H1 (cell line): ENCODE measurements around the gene RBM44. TPM values are rescaled to one million over a fixed set of nuclear protein-coding genes. Genes with fewer than 3 reads are reported as not detected.

Experiments
- CTCF ChIA-PET: fragments of 300-600 bp; sonication (Branson Sonifier 250); formaldehyde crosslinking; loops from one replicate; lab custom pipeline; 2021; ENCODE audit not compliant: partially characterized antibody; lab: Charles Lee
- POLR2A ChIA-PET: fragments of 300-600 bp; sonication (Branson Sonifier 250); formaldehyde crosslinking; loops from one replicate; lab custom pipeline; 2021; ENCODE audit warnings: inconsistent platforms; ENCODE audit not compliant: partially characterized antibody; lab: Charles Lee
- DNase-seq, 2 experiments: peaks; one replicate each; pipeline versions ENCODE4 v3.0.0 to v3.0.0-alpha.2; 2010 to 2022; ENCODE audit warnings: low spot score in 2 of 2, low read depth in 1 of 2, mixed read lengths in 1 of 2
- FAIRE-seq: peaks from 2 replicates; lab custom pipeline; 2011; peaks lifted over from hg19 to GRCh38; lab: Jason Lieb, UNC
- H2AFZ ChIP-seq: 2 replicates; pipeline ENCODE4 v1.8.1; 2012; ENCODE audit warnings: low read length, inconsistent platforms
- H2AK5ac ChIP-seq: 2 replicates; pipeline ENCODE4 v1.6.1; 2013; ENCODE audit warnings: low read depth, low read length
- H2BK120ac ChIP-seq: replicated peaks from 2 replicates; pipeline ENCODE3; 2013; ENCODE audit warnings: low read depth, low read length, inconsistent platforms
- H2BK12ac ChIP-seq: 2 replicates; pipeline ENCODE4 v1.6.1; 2013; ENCODE audit warnings: low read depth, low read length
- H2BK15ac ChIP-seq: 2 replicates; pipeline ENCODE4 v1.6.1; 2013; ENCODE audit warnings: low read length
- H2BK20ac ChIP-seq: 2 replicates; pipeline ENCODE4 v1.6.1; 2013; ENCODE audit warnings: low read length
- H2BK5ac ChIP-seq: 2 replicates; pipeline ENCODE4 v1.6.1; 2013; ENCODE audit warnings: low read depth, low read length
- H3K14ac ChIP-seq: 2 replicates; pipeline ENCODE4 v1.6.1; 2013; ENCODE audit warnings: inconsistent platforms; ENCODE audit not compliant: insufficient read length
- H3K18ac ChIP-seq: 2 replicates; pipeline ENCODE4 v1.6.1; 2013; ENCODE audit warnings: low read length; ENCODE audit errors: extremely low read depth
- H3K23ac ChIP-seq: 2 replicates; pipeline ENCODE4 v1.6.1; 2013; ENCODE audit warnings: inconsistent platforms; ENCODE audit not compliant: insufficient read length
- H3K23me2 ChIP-seq: 2 replicates; pipeline ENCODE4 v1.6.1; 2013; ENCODE audit warnings: low read depth, low read length
- H3K27ac ChIP-seq: 2 replicates; pipeline ENCODE4 v1.6.1; 2011; ENCODE audit warnings: low read depth, low read length, inconsistent platforms
- H3K27me3 ChIP-seq, 4 experiments: replicated peaks in 1 of 4; 1 replicate in 1 of 4; 2 replicates in 3 of 4; pipeline versions ENCODE4 v1.6.1 to v1.8.1; 2011 to 2013; ENCODE audit warnings: low read length in 3 of 4, mild to moderate bottlenecking in 3 of 4, inconsistent platforms in 2 of 4, mixed read lengths in 2 of 4, moderate library complexity in 1 of 4; ENCODE audit not compliant: control insufficient read depth in 3 of 4, insufficient read depth in 3 of 4; ENCODE audit errors: extremely low read depth in 1 of 4
- H3K36me3 ChIP-seq, 4 experiments: 2 replicates each; pipeline versions ENCODE4 v1.6.1 to v1.8.1; 2011 to 2013; ENCODE audit warnings: mild to moderate bottlenecking in 4 of 4, low read length in 3 of 4, moderate library complexity in 2 of 4, control low read depth in 1 of 4, inconsistent platforms in 1 of 4; ENCODE audit not compliant: insufficient read depth in 4 of 4, control insufficient read depth in 2 of 4
- H3K4ac ChIP-seq: replicated peaks from 2 replicates; pipeline ENCODE3; 2013; ENCODE audit warnings: low read length, low read depth, mixed read lengths, inconsistent platforms; ENCODE audit not compliant: insufficient read length
- H3K4me1 ChIP-seq, 4 experiments: replicated peaks in 1 of 4; 1 replicate in 1 of 4; 2 replicates in 3 of 4; pipeline versions ENCODE4 v1.6.1 to v1.8.1; 2011 to 2013; ENCODE audit warnings: low read length in 3 of 4, inconsistent platforms in 2 of 4, mixed read lengths in 1 of 4; ENCODE audit not compliant: insufficient read depth in 4 of 4, control insufficient read depth in 3 of 4
- H3K4me2 ChIP-seq, 2 experiments: 2 replicates each; pipeline versions ENCODE4 v1.6.1 to v1.8.1; 2011 to 2013; ENCODE audit warnings: low read depth in 2 of 2, low read length in 2 of 2, control low read depth in 1 of 2, inconsistent platforms in 1 of 2, mild to moderate bottlenecking in 1 of 2; ENCODE audit not compliant: insufficient read depth in 1 of 2
- H3K4me3 ChIP-seq, 4 experiments: fragments of 200-600, 300-600 bp in 1 of 4; sonication (generic), shearing (Covaris generic), sonication (Bioruptor Twin) in 1 of 4; 2 replicates each; pipeline versions ENCODE4 v1.5.1 to v1.8.1; 2011 to 2016; ENCODE audit warnings: low read length in 4 of 4, low read depth in 3 of 4, control low read depth in 2 of 4, inconsistent platforms in 2 of 4, mild to moderate bottlenecking in 2 of 4, mixed read lengths in 1 of 4, moderate library complexity in 1 of 4; ENCODE audit not compliant: insufficient read depth in 2 of 4; ENCODE audit errors: extremely low read depth in 1 of 4
- H3K56ac ChIP-seq: replicated peaks from 2 replicates; pipeline ENCODE3; 2013; ENCODE audit warnings: low read depth, mild to moderate bottlenecking, mixed read lengths, low read length, inconsistent platforms; ENCODE audit not compliant: insufficient read length
- H3K79me1 ChIP-seq: 2 replicates; pipeline ENCODE4 v1.6.1; 2013; ENCODE audit warnings: low read depth, low read length, control low read depth
- H3K79me2 ChIP-seq, 2 experiments: 2 replicates each; pipeline versions ENCODE4 v1.6.1 to v1.8.1; 2012 to 2013; ENCODE audit warnings: low read length in 2 of 2, mild to moderate bottlenecking in 2 of 2, inconsistent platforms in 1 of 2; ENCODE audit not compliant: insufficient read depth in 2 of 2, control insufficient read depth in 1 of 2
- H3K9ac ChIP-seq, 4 experiments: replicated peaks in 1 of 4; 1 replicate in 1 of 4; 2 replicates in 3 of 4; pipeline versions ENCODE4 v1.6.1 to v1.8.1; 2011 to 2013; ENCODE audit warnings: low read depth in 3 of 4, low read length in 3 of 4, control low read depth in 2 of 4, mild to moderate bottlenecking in 2 of 4, moderate library complexity in 2 of 4, inconsistent platforms in 1 of 4; ENCODE audit errors: extremely low read depth in 1 of 4
- H3K9me3 ChIP-seq, 2 experiments: 2 replicates each; pipeline versions ENCODE4 v1.6.1 to v1.8.1; 2012 to 2013; ENCODE audit warnings: mild to moderate bottlenecking in 2 of 2, moderate library complexity in 2 of 2, control low read depth in 1 of 2, inconsistent platforms in 1 of 2, low read depth in 1 of 2, low read length in 1 of 2, mixed read lengths in 1 of 2; ENCODE audit not compliant: insufficient read depth in 2 of 2
- H4K20me1 ChIP-seq, 2 experiments: replicated peaks in 1 of 2; 2 replicates each; pipeline versions ENCODE3 to v1.8.1; 2011 to 2013; ENCODE audit warnings: inconsistent platforms in 2 of 2, low read length in 2 of 2, mild to moderate bottlenecking in 1 of 2; ENCODE audit not compliant: insufficient read depth in 2 of 2, control insufficient read depth in 1 of 2
- H4K5ac ChIP-seq: 2 replicates; pipeline ENCODE4 v1.6.1; 2013; ENCODE audit warnings: low read length, low read depth, mixed read lengths, inconsistent platforms; ENCODE audit not compliant: insufficient read length
- H4K8ac ChIP-seq: 2 replicates; pipeline ENCODE4 v1.8.0; 2013; ENCODE audit warnings: mild to moderate bottlenecking, moderate library complexity, low read length, inconsistent platforms; ENCODE audit not compliant: insufficient read depth; ENCODE audit errors: extremely low read depth
- H4K91ac ChIP-seq: replicated peaks from 2 replicates; pipeline ENCODE3; 2013; ENCODE audit warnings: low read length, mixed read lengths, inconsistent platforms; ENCODE audit not compliant: insufficient read length
- CHD1 ChIP-seq: IDR thresholded peaks from 2 replicates; pipeline ENCODE4 v1.6.1; 2012; ENCODE audit warnings: low read depth, low read length, improper control_type of control experiment
- JUND ChIP-seq: IDR thresholded peaks from 2 replicates; pipeline ENCODE4 v1.6.1; 2011; ENCODE audit warnings: mild to moderate bottlenecking, improper control_type of control experiment, low read length
- NRF1 ChIP-seq: IDR thresholded peaks from 2 replicates; pipeline ENCODE4 v1.6.1; 2011; ENCODE audit warnings: mild to moderate bottlenecking, low read depth, low read length, improper control_type of control experiment
- SIRT6 ChIP-seq: IDR thresholded peaks from one replicate; pipeline ENCODE4 v1.7.1; 2012; ENCODE audit warnings: low read length, inconsistent platforms
- SUZ12 ChIP-seq: fragments of 200-600 bp; sonication (generic); IDR thresholded peaks from 2 replicates; pipeline ENCODE4 v1.6.1; 2012; ENCODE audit warnings: mild to moderate bottlenecking, inconsistent platforms, low read length, moderate library complexity, mixed read lengths
- WGBS, 2 experiments: shearing (Covaris generic) in 1 of 2; methylation state at CpG; one replicate each; pipeline versions ENCODE4 v1.1.6 to v1.1.7; 2013 to 2015; ENCODE audit warnings: low lambda C conversion rate in 2 of 2, mixed read lengths in 2 of 2, inconsistent platforms in 1 of 2, low coverage in 1 of 2, missing lambda C conversion rate in 1 of 2; ENCODE audit not compliant: insufficient replicate concordance in 2 of 2, insufficient coverage in 1 of 2, insufficient read length in 1 of 2; ENCODE audit errors: extremely low coverage in 1 of 2, missing lambda C conversion rate in 1 of 2; 5-methylcytosine and 5-hydroxymethylcytosine counted together
- polyA plus RNA-seq, 7 experiments: library from polyadenylated mRNA; depleted of rRNA in 3 of 7; stranded (reverse) in 5 of 7; unstranded in 2 of 7; fragments of >200 nt in 5 of 7; fragments of 200-250 nt in 2 of 7; gene quantifications; 1 replicate in 5 of 7; 2 replicates in 1 of 7; 4 replicates in 1 of 7; pipeline versions ENCODE4 v1.2.1 to v1.2.3, GENCODE V29; 2011 to 2013; ENCODE audit warnings: missing spikeins in 2 of 7, mixed read lengths in 2 of 7
- total RNA-seq: library from RNA; stranded (reverse); fragmentation: NEBNext Ultra II Directional; extraction: Animal tissue kit (Norgen Biotek cat#: 25700); gene quantifications from 2 replicates; pipeline ENCODE4 v1.2.1, GENCODE V29; 2021

Gene RBM44
- total and polyA plus RNA-seq, 2 of the 8 experiments (the other 6 are each of a cell fraction or from before 2014, with no cell fraction given): 0.12 to 0.43 TPM

- no peak overlapping the region for H2BK5ac ChIP-seq
- no peak overlapping the region for H3K23ac ChIP-seq
- H4K5ac ChIP-seq: no peak overlapping the region
- H3K14ac ChIP-seq: no peak overlapping the region
- no peak overlapping the region for H3K18ac ChIP-seq
- H3K9ac ChIP-seq: no peak overlapping the region
- FAIRE-seq (no peak), DNase-seq (peak in 1 of 2 experiments; percentile 43)
- no peak overlapping the region for H3K56ac ChIP-seq
- H3K79me1 ChIP-seq: no peaks in the 10 kb centered on the region
- H3K4me2 ChIP-seq: no peak overlapping the region
- no peak overlapping the region for H2BK15ac ChIP-seq
- H3K79me2 ChIP-seq: no peaks in the 10 kb centered on the region
- ChIA-PET POLR2A (no interaction called here), CTCF (interaction anchor here (0.8 to 2.4 kb wide), 3 partner anchors 12 to 121 kb away, joined by 3 to 10 read pairs (median 3); no protein-coding TSS in a partner anchor)
- H2BK120ac ChIP-seq: no peak overlapping the region
- 89% methylated on average over 4 of the region's 4 CpGs; no CpG with 5 or more reads in 1 of the 2 experiments for WGBS, 2 experiments
- no peak overlapping the region for H4K8ac ChIP-seq
- no peaks in the 10 kb centered on the region for H3K4me1 ChIP-seq
- no peak overlapping the region for H2BK20ac ChIP-seq
- no peak overlapping the region for H4K91ac ChIP-seq
- H3K23me2 ChIP-seq: no peaks in the 10 kb centered on the region
- no peaks in the 10 kb centered on the region; a peak in 1 of 7 replicates for H3K27me3 ChIP-seq
- TF ChIP-seq SIRT6: no peak
- TF ChIP-seq JUND: no peak
- no peak for TF ChIP-seq CHD1
- no peak for TF ChIP-seq NRF1
- TF ChIP-seq SUZ12: no peak
- no peaks in the 10 kb centered on the region for H4K20me1 ChIP-seq
- no peak overlapping the region for H2AK5ac ChIP-seq
- no peak overlapping the region for H2AFZ ChIP-seq
- H3K4me3 ChIP-seq: no peak overlapping the region
- peaks cover 0 to 4% (median 1%) of the 10 kb centered on the region in 4 experiments; a peak in 2 of 8 replicates for H3K36me3 ChIP-seq
- peaks cover 17 to 18% of the 10 kb centered on the region in 2 experiments for H3K9me3 ChIP-seq
- H3K27ac ChIP-seq: no peak overlapping the region
- H2BK12ac ChIP-seq: no peak overlapping the region
- H3K4ac ChIP-seq: no peak overlapping the region
These were observed 11.6 kb upstream of the RBM44 start for GRCh38 chr2:237786936-237787335.
